LNCAP (cell line): Measurements from ENCODE around the gene TMUB1.

ENCODE experiments used
- CTCF ChIP-seq: fragments of 450-650 bp; IDR thresholded peaks from 2 replicates; pipeline ENCODE4 v1.5.1; 2017; ENCODE audit warnings: mild to moderate bottlenecking

TMUB1 gene

GRCh38 chr7:151059367-151060112 lies 23.8 kb downstream of the TMUB1 start, which contains the start of gene SLC4A2:
Gene SLC4A2, plus strand, starts transcription at chr7:151059589. Its CDS starts 2,399 bp downstream, at chr7:151061988.
- TF ChIP-seq CTCF = peak; percentile 26

- no peak for TF ChIP-seq CTCF
These were observed 24.4 kb downstream of the TMUB1 start for GRCh38 chr7:151058781-151059366.

- no peak for TF ChIP-seq CTCF
These were observed 25.1 kb downstream of the TMUB1 start for GRCh38 chr7:151057989-151058780.

GRCh38 chr7:151057506-151057988 lies 25.7 kb downstream of the TMUB1 start, which contains the start of gene CDK5:
Gene CDK5, minus strand, starts transcription at chr7:151057897. Its CDS starts 49 bp downstream, at chr7:151057848.
- TF ChIP-seq CTCF = no peak

- TF ChIP-seq CTCF = no peak
These were observed 26.4 kb downstream of the TMUB1 start for GRCh38 chr7:151056666-151057505.

- TF ChIP-seq CTCF = no peak
These were observed 27.0 kb downstream of the TMUB1 start for GRCh38 chr7:151056283-151056665.

GRCh38 chr7:151053751-151054150 lies 29.5 kb downstream of the TMUB1 start:
- no peak for TF ChIP-seq CTCF
